Heart right ventricle (tissue), 16 donors: Measurements from ENCODE around the gene FAF1. TPM values are rescaled to one million over a fixed set of nuclear protein-coding genes. Genes with fewer than 3 reads are reported as not detected.

Experiments
- ATAC-seq, 8 donors: fragments of 200-7000 bp; cut with Tn5 transposase; one replicate each; pipeline ENCODE4 v1.9.1; 2020; ENCODE audit warnings: mild to moderate bottlenecking in 8 of 8, moderate library complexity in 8 of 8, moderate number of reproducible peaks in 1 of 8
- DNase-seq, 2 donors: peaks; one replicate each; pipeline ENCODE4 v3.0.0-alpha.2; 2020
- H3K27ac ChIP-seq, 10 donors: fragments of 200-600 bp; sonication (generic) in 2 of 10; one replicate each; pipeline versions ENCODE4 v1.5.0 to v1.8.0; 2020 to 2022; ENCODE audit warnings: mild to moderate bottlenecking in 3 of 10
- H3K27me3 ChIP-seq, 7 donors: fragments of 200-600 bp; one replicate each; pipeline ENCODE4 v1.8.0; 2021 to 2022; ENCODE audit warnings: mild to moderate bottlenecking in 2 of 7
- H3K36me3 ChIP-seq, 9 donors: fragments of 200-600 bp; sonication (generic) in 1 of 9; one replicate each; pipeline versions ENCODE4 v1.5.0 to v1.8.0; 2020 to 2022; ENCODE audit warnings: mild to moderate bottlenecking in 2 of 9
- H3K4me1 ChIP-seq, 9 donors: fragments of 200-600 bp; sonication (generic) in 1 of 9; one replicate each; pipeline versions ENCODE4 v1.5.0 to v1.8.0; 2020 to 2022; ENCODE audit warnings: mild to moderate bottlenecking in 4 of 9
- H3K4me3 ChIP-seq, 10 donors: fragments of 200-600 bp; sonication (generic) in 2 of 10; one replicate each; pipeline versions ENCODE4 v1.5.0 to v1.8.0; 2020 to 2022; ENCODE audit warnings: mild to moderate bottlenecking in 7 of 10, moderate library complexity in 2 of 10
- H3K9me3 ChIP-seq, 11 donors: fragments of 200-600 bp in 10 of 11; sonication (generic) in 2 of 11; one replicate each; pipeline versions ENCODE4 v1.5.0 to v1.8.0; 2013 to 2022; ENCODE audit warnings: mild to moderate bottlenecking in 2 of 11, control low read depth in 1 of 11, moderate library complexity in 1 of 11
- WGBS, 2 donors: extraction: QIAGEN DNeasy Blood & Tissue Kit; methylation state at CpG; one replicate each; pipeline ENCODE4 v1.1.7; 2013; ENCODE audit warnings: inconsistent platforms in 1 of 2; 5-methylcytosine and 5-hydroxymethylcytosine counted together
- intact Hi-C, 10 donors: fragments of 100-400 bp; cut with DNase I; formaldehyde crosslinking; loops; one replicate each; pipeline versions ENCODE4 v1.11.1 to v1.14.2; 2022
- polyA plus RNA-seq, 2 donors: library from polyadenylated mRNA; stranded (reverse); fragments of 200-250 nt; gene quantifications; one replicate each; pipeline ENCODE4 v1.2.3, GENCODE V29; 2013
- total RNA-seq, 10 donors: library from RNA; stranded (reverse); fragmentation: NEBNext Ultra II Directional in 3 of 10; extraction: Animal tissue kit (Norgen Biotek cat#: 25700) in 3 of 10; gene quantifications; one replicate each; pipeline versions ENCODE4 v1.2.1 to v1.2.4, GENCODE V29; 2021 to 2023
- TF ChIP-seq, protein P1 (sequence below), 9 donors: fragments of 200-600 bp; sonication (generic) in 2 of 9; IDR thresholded peaks; one replicate each; pipeline versions ENCODE4 v1.5.0 to v1.8.0; 2021 to 2022; ENCODE audit warnings: antibody characterized with exemption in 9 of 9, mild to moderate bottlenecking in 5 of 9, moderate library complexity in 1 of 9
- donor health status: Arrhythmogenic right ventricular cardiomyopathy.
- donor health status: ischemic (EF 13 %, LVEDD 7.1; RV severe dilation, severe dysfunction).
- donor health status: healthy with polysubstance abuse.
- donor health status: DM: no; HTN: yes; CAD: no.
- donor health status: DM: no; HTN: no; CAD: no.
- donor health status: ischemic (EF 25% LVEDD 6.9; RV normal size, moderate dysfunction).
- donor health status: ischemic (EF 25% LVEDD 5.7; RV mildly dilated, moderate dysfunction).
- donor health status: healthy.
- donor health status: DM: yes; HTN: yes; CAD: no.
- donor health status: Ischemic cardiomyopathy.
- donor health status: ischemic (EF 35%, LVEDD 5.7; RV mildly dilated, moderate dysfunction).
- donor health status: nonischemic (EF 11% LVEDD 7.7; RV severe dilation, severe dysfunction).
- donor health status: DM: yes; HTN: yes; CAD: no.
- donor health status: PGD.
- donor health status: ischemic (EF 29% LVEDD 5.4; RV normal size, mild dysfunction).
- donor health status: nonischemic (EF 23%, LVEDD 6.1; RV moderate dilation, normal function).

Gene FAF1
- total and polyA plus RNA-seq, 12 donors, result 30.9 to 102 (median 88.9) TPM

DNA sequence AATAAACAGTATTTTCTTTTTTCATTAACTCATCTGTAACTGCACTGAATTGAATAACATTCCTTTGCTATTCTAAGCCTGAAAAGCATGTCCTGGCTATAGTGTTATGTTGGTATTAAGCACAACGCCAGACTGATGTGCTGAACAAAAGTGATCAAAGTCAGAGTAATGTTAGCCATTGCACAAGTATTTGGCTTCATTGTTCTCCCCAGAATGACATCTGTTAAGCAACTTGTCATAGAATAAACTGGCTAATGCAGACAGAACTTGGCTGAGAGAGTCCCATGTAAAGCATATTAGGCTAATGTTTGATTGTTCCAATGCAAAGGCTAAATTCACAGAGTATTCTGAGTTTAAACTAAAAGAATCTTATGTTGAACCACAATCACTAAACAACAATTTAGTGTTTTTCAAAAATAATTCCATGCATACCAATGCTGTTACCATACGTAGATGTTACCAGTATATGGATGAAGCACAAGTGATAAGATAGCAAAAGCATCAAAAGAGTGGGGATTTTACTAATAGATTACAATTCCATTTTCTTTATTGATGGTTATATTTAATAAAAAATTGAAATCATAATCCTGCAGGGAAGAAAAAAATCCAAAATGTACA is 301.5 kb downstream of the FAF1 start:
- no peak overlapping the region for H3K27ac ChIP-seq
- DNase-seq (no peak), ATAC-seq (no peak)
- peaks cover 0 to 20% (median 3%) of the 10 kb centered on the region in 9 donors for H3K36me3 ChIP-seq
- intact Hi-C loops, result no loop called here
- no peak overlapping the region for H3K4me3 ChIP-seq
- H3K27me3 ChIP-seq, result no peaks in the 10 kb centered on the region
- no peaks in the 10 kb centered on the region for H3K9me3 ChIP-seq
- WGBS, 2 donors, result 85 to 88% methylated on average over 2 of the region's 2 CpGs
- TF ChIP-seq, protein P1, sequence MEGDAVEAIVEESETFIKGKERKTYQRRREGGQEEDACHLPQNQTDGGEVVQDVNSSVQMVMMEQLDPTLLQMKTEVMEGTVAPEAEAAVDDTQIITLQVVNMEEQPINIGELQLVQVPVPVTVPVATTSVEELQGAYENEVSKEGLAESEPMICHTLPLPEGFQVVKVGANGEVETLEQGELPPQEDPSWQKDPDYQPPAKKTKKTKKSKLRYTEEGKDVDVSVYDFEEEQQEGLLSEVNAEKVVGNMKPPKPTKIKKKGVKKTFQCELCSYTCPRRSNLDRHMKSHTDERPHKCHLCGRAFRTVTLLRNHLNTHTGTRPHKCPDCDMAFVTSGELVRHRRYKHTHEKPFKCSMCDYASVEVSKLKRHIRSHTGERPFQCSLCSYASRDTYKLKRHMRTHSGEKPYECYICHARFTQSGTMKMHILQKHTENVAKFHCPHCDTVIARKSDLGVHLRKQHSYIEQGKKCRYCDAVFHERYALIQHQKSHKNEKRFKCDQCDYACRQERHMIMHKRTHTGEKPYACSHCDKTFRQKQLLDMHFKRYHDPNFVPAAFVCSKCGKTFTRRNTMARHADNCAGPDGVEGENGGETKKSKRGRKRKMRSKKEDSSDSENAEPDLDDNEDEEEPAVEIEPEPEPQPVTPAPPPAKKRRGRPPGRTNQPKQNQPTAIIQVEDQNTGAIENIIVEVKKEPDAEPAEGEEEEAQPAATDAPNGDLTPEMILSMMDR (IDR thresholded peaks at IDR 0.05), result no peak
- H3K4me1 ChIP-seq, result no peaks in the 10 kb centered on the region

DNA sequence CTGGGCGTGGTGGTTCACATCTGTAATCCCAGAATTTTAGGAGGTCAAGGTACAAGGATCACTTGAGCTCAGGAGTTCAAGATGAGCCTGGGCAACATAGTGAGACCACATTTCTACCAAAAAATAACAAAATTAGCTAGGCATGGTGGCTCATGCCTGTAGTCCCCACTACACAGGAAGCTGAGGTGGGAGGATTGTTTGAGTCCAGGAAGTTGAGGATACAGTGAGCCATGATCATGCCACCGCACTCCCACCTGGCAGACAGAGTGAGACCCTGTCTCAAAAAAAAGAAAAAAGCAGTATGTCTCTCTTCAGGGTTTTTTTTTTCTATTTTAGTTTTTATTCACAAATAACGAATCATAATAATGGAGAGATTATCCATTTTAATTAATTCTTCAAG is 303.1 kb downstream of the FAF1 start:
- H3K4me3 ChIP-seq, result no peak overlapping the region
- DNase-seq, result no peak
- peaks cover 0 to 22% (median 3%) of the 10 kb centered on the region in 9 donors for H3K36me3 ChIP-seq
- no peaks in the 10 kb centered on the region for H3K27me3 ChIP-seq
- intact Hi-C loops, result no loop called here
- TF ChIP-seq, protein P1 (IDR thresholded peaks at IDR 0.05), result no peak
- H3K27ac ChIP-seq, result no peak overlapping the region
- 92 to 93% methylated on average over 3 of the region's 3 CpGs for WGBS, 2 donors
- ATAC-seq, result no peak
- H3K9me3 ChIP-seq, result no peaks in the 10 kb centered on the region
- H3K4me1 ChIP-seq, result no peaks in the 10 kb centered on the region

DNA sequence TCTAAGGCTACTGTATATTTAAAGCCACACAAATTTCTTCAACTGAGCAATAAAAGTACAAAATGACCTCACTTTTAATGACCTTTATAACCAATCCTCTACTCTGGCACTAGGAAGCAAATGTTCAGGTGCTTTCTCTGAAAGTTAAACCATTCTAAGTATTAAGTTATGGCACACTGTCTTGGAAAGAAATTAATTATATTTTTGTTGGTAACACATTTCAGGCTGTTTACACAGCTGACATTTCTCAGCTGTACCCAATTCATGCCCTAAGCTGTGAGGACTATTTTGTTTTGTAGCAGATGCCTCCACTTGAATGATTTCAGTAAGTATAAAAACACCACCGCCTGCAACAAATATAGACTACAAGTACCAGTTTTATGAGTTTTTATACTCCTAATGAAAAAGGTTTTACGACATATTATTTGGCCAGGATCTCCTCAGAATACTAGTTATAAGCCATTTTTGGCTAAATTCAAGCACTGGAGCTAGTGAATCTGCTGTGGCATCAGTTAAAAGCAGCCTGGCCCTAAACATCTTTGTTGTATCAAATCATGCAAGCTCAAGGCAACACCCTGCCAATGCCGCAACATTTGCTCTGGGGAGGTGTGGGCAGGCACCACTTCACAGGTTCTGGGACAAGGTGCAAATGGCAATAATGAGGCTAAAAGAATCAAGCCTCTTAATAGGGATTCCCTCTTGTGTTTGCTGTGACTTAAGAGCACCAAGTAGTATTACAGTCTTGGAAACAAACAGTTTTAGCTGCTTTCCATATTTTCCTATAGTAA is 308.4 kb downstream of the FAF1 start:
- TF ChIP-seq, protein P1 (IDR thresholded peaks at IDR 0.05), result no peak
- 91 to 94% methylated on average over 3 of the region's 3 CpGs for WGBS, 2 donors
- ATAC-seq, result no peak
- intact Hi-C loops, result no loop called here
- no peak overlapping the region for H3K4me3 ChIP-seq
- H3K27me3 ChIP-seq, result no peaks in the 10 kb centered on the region
- H3K9me3 ChIP-seq, result no peaks in the 10 kb centered on the region
- H3K4me1 ChIP-seq, result no peaks in the 10 kb centered on the region
- no peak for DNase-seq
- H3K36me3 ChIP-seq, result peaks cover 0 to 22% (median 3%) of the 10 kb centered on the region in 9 donors
- H3K27ac ChIP-seq, result no peak overlapping the region

DNA sequence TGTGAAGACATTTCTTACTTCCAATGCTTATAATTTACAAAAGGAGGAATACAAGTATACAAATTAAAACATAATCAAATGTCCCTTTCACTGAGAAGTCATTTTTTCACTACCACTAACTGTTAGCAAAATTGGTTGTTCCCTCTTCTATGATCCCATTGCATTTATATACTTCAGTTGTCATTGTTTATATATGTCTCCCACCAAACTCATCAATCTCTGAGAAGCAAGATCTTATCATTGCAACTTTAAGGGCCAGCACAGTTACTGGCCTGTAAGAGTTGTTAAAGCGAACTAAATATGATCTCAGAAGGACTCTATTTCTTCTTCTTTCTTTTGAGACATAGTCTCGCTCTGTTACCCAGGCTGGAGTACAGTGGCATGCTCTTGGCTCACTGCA is 313.5 kb downstream of the FAF1 start:
- WGBS, 2 donors, result 98 to 99% methylated on average over 2 of the region's 2 CpGs
- intact Hi-C loops, result no loop called here
- ATAC-seq (no peak), DNase-seq (no peak)
- Histone ChIP-seq H3K4me3 (no peak overlapping the region), H3K36me3 (peaks cover 0 to 17% (median 0%) of the 10 kb centered on the region in 9 donors), H3K4me1 (no peaks in the 10 kb centered on the region), H3K27me3 (no peaks in the 10 kb centered on the region), H3K9me3 (no peaks in the 10 kb centered on the region), H3K27ac (no peak overlapping the region)
- TF ChIP-seq, protein P1 (IDR thresholded peaks at IDR 0.05), result no peak
